ENCODE results near the gene ZP2.

Gene ZP2

GRCh38 chr16:21217121-21217520 lies 5.7 kb upstream of the ZP2 start:
- no peak overlapping the region for H3K4me3 ChIP-seq (replicated peaks; ENCODE audit: low read depth, low read length)
- TF ChIP-seq CTCF (IDR thresholded peaks at IDR 0.05; ENCODE audit: low read length, missing control alignments): no peak
- no peak for DNase-seq (ENCODE audit: low read depth)

GRCh38 chr16:21214086-21214485 lies 2.7 kb upstream of the ZP2 start:
- H3K4me3 ChIP-seq (replicated peaks; ENCODE audit: low read depth, low read length): no peak overlapping the region
- no peak for DNase-seq (ENCODE audit: low read depth)
- no peak for TF ChIP-seq CTCF (IDR thresholded peaks at IDR 0.05; ENCODE audit: low read length, missing control alignments)

GRCh38 chr16:21208446-21209230 lies 2.7 kb downstream of the ZP2 start:
- H3K4me3 ChIP-seq (replicated peaks; ENCODE audit: low read depth, low read length): no peak overlapping the region
- DNase-seq (ENCODE audit: low read depth): no peak
- no peak for TF ChIP-seq CTCF (IDR thresholded peaks at IDR 0.05; ENCODE audit: low read length, missing control alignments)

GRCh38 chr16:21206550-21206949 lies 4.8 kb downstream of the ZP2 start:
- TF ChIP-seq CTCF (IDR thresholded peaks at IDR 0.05; ENCODE audit: low read length, missing control alignments): no peak
- no peak for DNase-seq (ENCODE audit: low read depth)
- no peak overlapping the region for H3K4me3 ChIP-seq (replicated peaks; ENCODE audit: low read depth, low read length)

- H3K4me3 ChIP-seq (replicated peaks; ENCODE audit: low read depth, low read length): no peak overlapping the region
- no peak for DNase-seq (ENCODE audit: low read depth)
- TF ChIP-seq CTCF (IDR thresholded peaks at IDR 0.05; ENCODE audit: low read length, missing control alignments): no peak
Measured at GRCh38 chr16:21205303-21205702, 6.1 kb downstream of the ZP2 start.

- DNase-seq (ENCODE audit: low read depth): no peak
- TF ChIP-seq CTCF (IDR thresholded peaks at IDR 0.05; ENCODE audit: low read length, missing control alignments): no peak
Measured at GRCh38 chr16:21203155-21203797, 8.1 kb downstream of the ZP2 start.

More at GRCh38 chr16:21203155-21203797, 8.1 kb downstream of the ZP2 start:
- H3K4me3 ChIP-seq (replicated peaks; ENCODE audit: low read depth, low read length): no peak overlapping the region

All from fibroblast of pulmonary artery (primary cell).